ENCODE measurements around the gene RPL9. TPM values are rescaled to one million over a fixed set of nuclear protein-coding genes. Genes with fewer than 3 reads are reported as not detected.

The RPL9 gene
- total and polyA plus RNA-seq, 2 of the 8 experiments (the other 6 are each of a cell fraction or from before 2014, with no cell fraction given), result 1,161 to 1,184 TPM

GRCh38 chr4:39452153-39452859, 6.4 kb downstream of the RPL9 start:
- FAIRE-seq (no peak), DNase-seq (ENCODE audit: low read depth in 1 of 2, low spot score in 2 of 2) (no peak)
- H3K23me2 ChIP-seq (ENCODE audit: low read depth, low read length), result peaks cover 1% of the 10 kb centered on the region; the same call in 1 of the 2 replicates
- no peak overlapping the region for H4K91ac ChIP-seq (replicated peaks; ENCODE audit: insufficient read length, low read length)
- H2AK5ac ChIP-seq (ENCODE audit: low read depth, low read length), result no peak overlapping the region
- no peaks in the 10 kb centered on the region for H3K27me3 ChIP-seq (replicated peaks in 1 of 4; ENCODE audit: control insufficient read depth in 3 of 4, extremely low read depth in 1 of 4, insufficient read depth in 3 of 4, low read length in 3 of 4)
- no peak overlapping the region for H2BK120ac ChIP-seq (replicated peaks; ENCODE audit: low read depth, low read length)
- no peak overlapping the region for H3K9ac ChIP-seq (replicated peaks in 1 of 4; ENCODE audit: extremely low read depth in 1 of 4, low read depth in 3 of 4, low read length in 3 of 4)
- H3K23ac ChIP-seq (ENCODE audit: insufficient read length), result no peak overlapping the region
- H3K4ac ChIP-seq (replicated peaks; ENCODE audit: insufficient read length, low read depth, low read length), result no peak overlapping the region
- TF ChIP-seq KDM5A (IDR thresholded peaks at IDR 0.05; ENCODE audit: low read length) (no peak), EP300 (IDR thresholded peaks at IDR 0.05; ENCODE audit: borderline replicate concordance in 1 of 2, low read depth in 2 of 2, low read length in 2 of 2) (no peak), JUN (IDR thresholded peaks at IDR 0.05; ENCODE audit: low read depth, low read length) (no peak), POLR2A (IDR thresholded peaks at IDR 0.05; ENCODE audit: control extremely low read depth in 1 of 2, low read depth in 2 of 2, low read length in 2 of 2) (peak in 1 of 2 experiments; percentile 60; a peak in 2 of 3 replicates), SUZ12 (IDR thresholded peaks at IDR 0.05; ENCODE audit: low read length) (no peak), TAF7 (optimal IDR thresholded peaks at IDR 0.05; ENCODE audit: borderline replicate concordance, low read depth, low read length) (peak; percentile 12), CHD1 (IDR thresholded peaks at IDR 0.05; ENCODE audit: low read depth, low read length) (no peak)
- H3K56ac ChIP-seq (replicated peaks; ENCODE audit: insufficient read length, low read depth, low read length), result no peak overlapping the region
- H3K14ac ChIP-seq (ENCODE audit: insufficient read length), result no peak overlapping the region
- H2AFZ ChIP-seq (ENCODE audit: low read length), result no peak overlapping the region
- no peak overlapping the region for H4K8ac ChIP-seq (ENCODE audit: extremely low read depth, insufficient read depth, low read length)
- H3K27ac ChIP-seq (ENCODE audit: low read depth, low read length), result no peak overlapping the region
- no peak overlapping the region for H3K18ac ChIP-seq (ENCODE audit: extremely low read depth, low read length)
- H3K4me1 ChIP-seq (replicated peaks in 1 of 4; ENCODE audit: control insufficient read depth in 3 of 4, insufficient read depth in 4 of 4, low read length in 3 of 4), result peaks cover 0 to 5% (median 2%) of the 10 kb centered on the region in 4 experiments; a peak in 2 of 7 replicates
- H3K36me3 ChIP-seq (ENCODE audit: control insufficient read depth in 2 of 4, insufficient read depth in 4 of 4, low read length in 3 of 4), result peaks cover 29 to 72% (median 52%) of the 10 kb centered on the region in 4 experiments
- H4K5ac ChIP-seq (ENCODE audit: insufficient read length, low read depth, low read length), result no peak overlapping the region
- H2BK20ac ChIP-seq (ENCODE audit: low read length), result no peak overlapping the region
- peaks cover 8 to 11% of the 10 kb centered on the region in 2 experiments for H4K20me1 ChIP-seq (replicated peaks in 1 of 2; ENCODE audit: control insufficient read depth in 1 of 2, insufficient read depth in 2 of 2, low read length in 2 of 2)
- H3K4me2 ChIP-seq (ENCODE audit: insufficient read depth in 1 of 2, low read depth in 2 of 2, low read length in 2 of 2), result no peak overlapping the region
- H3K79me1 ChIP-seq (ENCODE audit: low read depth, low read length), result no peaks in the 10 kb centered on the region; the same call in 1 of the 2 replicates
- 88% methylated on average over 6 of the region's 6 CpGs; no CpG with 5 or more reads in 1 of the 2 experiments for WGBS, 2 experiments (ENCODE audit: extremely low coverage in 1 of 2, insufficient coverage in 1 of 2, insufficient read length in 1 of 2, insufficient replicate concordance in 2 of 2, low coverage in 1 of 2, low lambda C conversion rate in 2 of 2, missing lambda C conversion rate in 1 of 2)
- H3K4me3 ChIP-seq (ENCODE audit: extremely low read depth in 1 of 4, insufficient read depth in 2 of 4, low read depth in 3 of 4, low read length in 4 of 4), result no peak overlapping the region
- no peak overlapping the region for H2BK12ac ChIP-seq (ENCODE audit: low read depth, low read length)
- peaks cover 0 to 20% of the 10 kb centered on the region in 2 experiments; a peak in 2 of 4 replicates for H3K79me2 ChIP-seq (ENCODE audit: control insufficient read depth in 1 of 2, insufficient read depth in 2 of 2, low read length in 2 of 2)
- CTCF ChIA-PET (ENCODE audit: partially characterized antibody), result interaction anchor here (0.9 kb wide), 1 partner anchor 17 kb away, joined by 6 read pairs; no protein-coding TSS in a partner anchor
- no peak overlapping the region for H2BK5ac ChIP-seq (ENCODE audit: low read depth, low read length)
- POLR2A ChIA-PET (ENCODE audit: partially characterized antibody), result interaction anchor here (0.6 to 5.4 kb wide), 16 partner anchors 9 to 519 kb away, joined by 3 to 49 read pairs (median 3); partner anchors contain the start of gene UGDH
- H3K9me3 ChIP-seq (ENCODE audit: insufficient read depth in 2 of 2, low read depth in 1 of 2, low read length in 1 of 2), result no peaks in the 10 kb centered on the region
- H2BK15ac ChIP-seq (ENCODE audit: low read length), result no peak overlapping the region

Data from H1 (cell line).